Adrenal gland (tissue), 12 donors: Measurements from ENCODE around the gene TAF7. TPM values are rescaled to one million over a fixed set of nuclear protein-coding genes. Genes with fewer than 3 reads are reported as not detected.

Experiments
- DNase-seq, 7 donors: peaks; one replicate each; pipeline ENCODE4 v3.0.0-alpha.2; 2019 to 2020
- H3K27ac ChIP-seq, 5 donors: fragments of 200-600 bp; sonication (generic) in 4 of 5; 1 replicate in 3 of 5; 2 replicates in 2 of 5; pipeline versions ENCODE4 v1.5.1 to v1.8.0; 2016 to 2020; ENCODE audit warnings: mild to moderate bottlenecking in 1 of 5
- H3K27me3 ChIP-seq: fragments of 200-600 bp; 2 replicates; pipeline ENCODE4 v1.8.0; 2021
- H3K36me3 ChIP-seq, 2 donors: fragments of 200-600 bp; replicated peaks in 1 of 2; 1 replicate in 1 of 2; 2 replicates in 1 of 2; pipeline versions ENCODE4 v1.5.1 to v1.8.0; 2018 to 2022
- H3K4me1 ChIP-seq, 2 donors: fragments of 200-600 bp; replicated peaks in 1 of 2; 1 replicate in 1 of 2; 2 replicates in 1 of 2; pipeline versions ENCODE4 v1.5.1 to v1.8.0; 2018 to 2021
- H3K4me3 ChIP-seq, 4 donors: fragments of 200-600 bp; sonication (generic) in 3 of 4; one replicate each; pipeline ENCODE4 v1.5.1; 2016 to 2018
- H3K9me3 ChIP-seq, 3 donors: fragments of 200-600 bp; sonication (generic) in 1 of 3; replicated peaks in 1 of 3; 1 replicate in 2 of 3; 2 replicates in 1 of 3; pipeline versions ENCODE4 v1.5.1 to v1.8.0; 2016 to 2021
- CTCF ChIP-seq, 6 experiments: fragments of 450-650 bp in 4 of 6; fragments of 200-600 bp in 2 of 6; sonication (generic) in 1 of 6; IDR thresholded peaks; 1 replicate in 5 of 6; 2 replicates in 1 of 6; pipeline versions ENCODE4 v1.5.1 to v1.8.0; 2016 to 2021; ENCODE audit warnings: antibody characterized with exemption in 6 of 6, mild to moderate bottlenecking in 2 of 6, moderate library complexity in 1 of 6
- POLR2A ChIP-seq, 2 donors: fragments of 450-650 bp; IDR thresholded peaks; one replicate each; pipeline ENCODE4 v1.6.1; 2017; ENCODE audit warnings: antibody characterized with exemption in 2 of 2, mild to moderate bottlenecking in 2 of 2, moderate library complexity in 1 of 2
- WGBS, 4 donors: extraction: QIAGEN DNeasy Blood & Tissue Kit in 2 of 4; methylation state at CpG; one replicate each; pipeline versions ENCODE4 v1.1.5 to v1.1.7; 2013 to 2017; 5-methylcytosine and 5-hydroxymethylcytosine counted together
- intact Hi-C, 2 donors: fragments of 100-400 bp; cut with DNase I; formaldehyde crosslinking; loops; one replicate each; pipeline versions ENCODE4 v1.14.1 to v1.15.0; 2022 to 2023
- polyA plus RNA-seq, 3 donors: library from polyadenylated mRNA; stranded (reverse); fragments of 200-250 nt in 2 of 3; fragments of 350-450 nt in 1 of 3; fragmentation: Illumina TruSeq in 1 of 3; extraction: RNeasy Lipid Tissue Mini Kit (QIAGEN cat#74804) in 1 of 3; gene quantifications; one replicate each; pipeline ENCODE4 v1.2.3, GENCODE V29; 2013 to 2014
- total RNA-seq, 9 donors: library from RNA; depleted of rRNA in 4 of 9; stranded (reverse); fragments of >200 nt in 4 of 9; fragments of 120-200 nt in 1 of 9; fragmentation: NEBNext Ultra II Directional in 1 of 9; extraction: Animal tissue kit (Norgen Biotek cat#: 25700) in 1 of 9; gene quantifications; one replicate each; pipeline versions ENCODE4 v1.1.0 to v1.2.4, GENCODE V29; 2013 to 2023
- donor health status: healthy with polysubstance abuse.
- donor health status: Bipolar disorder and iron deficiency.
- donor health status: DM: yes; HTN: yes; CAD: no.
- donor health status: DM: no; HTN: no; CAD: no.
- donor health status: DM: no; HTN: no; CAD: no.
- donor health status: DM: yes; HTN: yes; CAD: no.

Gene TAF7
- total and polyA plus RNA-seq, 12 donors: 23.9 to 132 (median 68.8) TPM

DNA sequence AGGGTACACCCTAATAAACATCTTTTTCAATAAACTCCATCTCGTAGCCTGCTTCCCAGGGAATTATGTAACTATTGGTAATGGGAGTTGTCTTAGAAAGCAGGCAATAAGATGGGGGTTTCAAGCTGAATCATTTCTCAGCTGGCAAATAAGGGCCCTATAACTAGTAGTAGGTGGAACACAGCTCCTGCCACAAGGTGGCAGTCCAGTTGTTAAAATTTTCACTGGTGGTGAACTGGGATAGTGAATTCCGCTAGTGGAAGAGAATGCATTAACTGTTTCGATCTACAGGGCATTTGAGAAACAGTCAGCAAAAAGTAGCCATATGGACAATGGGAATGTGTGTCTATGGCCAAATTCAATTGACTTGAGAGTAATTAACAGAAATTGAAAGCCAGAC lies 47.7 kb downstream of the TAF7 start:
- Histone ChIP-seq H3K36me3 (no peaks in the 10 kb centered on the region), H3K27me3 (no peaks in the 10 kb centered on the region), H3K9me3 (peaks cover 0 to 53% (median 0%) of the 10 kb centered on the region in 3 donors), H3K4me1 (no peaks in the 10 kb centered on the region), H3K4me3 (no peak overlapping the region), H3K27ac (no peak overlapping the region)
- no peak for DNase-seq
- 56 to 77% (median 67%) methylated on average over 3 of the region's 3 CpGs for WGBS, 4 donors
- intact Hi-C loops: no loop called here
- TF ChIP-seq CTCF (IDR thresholded peaks at IDR 0.05) (no peak), POLR2A (IDR thresholded peaks at IDR 0.05) (no peak)

DNA sequence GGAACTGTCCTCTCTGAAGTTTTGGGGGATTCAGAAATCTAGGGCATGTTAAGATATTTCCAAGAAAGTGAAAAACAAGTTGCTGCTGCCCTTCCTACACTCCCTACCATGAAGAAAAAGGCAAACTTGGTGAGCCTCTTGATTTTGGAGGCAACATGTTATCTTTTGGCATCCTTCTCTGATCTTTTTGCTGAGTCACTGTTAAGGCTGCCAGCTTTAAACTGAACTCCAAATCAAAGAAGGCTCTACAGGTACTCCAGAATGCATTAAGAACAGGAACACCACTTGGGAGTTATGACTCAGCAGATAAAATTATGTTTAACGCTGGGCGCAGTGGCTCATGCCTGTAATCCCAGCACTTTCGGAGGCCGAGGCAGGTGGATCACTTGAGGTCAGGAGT lies 51.4 kb downstream of the TAF7 start:
- H3K36me3 ChIP-seq: no peaks in the 10 kb centered on the region
- H3K4me1 ChIP-seq: no peaks in the 10 kb centered on the region
- H3K27ac ChIP-seq: no peak overlapping the region
- H3K27me3 ChIP-seq: no peaks in the 10 kb centered on the region
- WGBS, 4 donors: 82 to 98% (median 95%) methylated on average over 4 of the region's 4 CpGs
- TF ChIP-seq CTCF (IDR thresholded peaks at IDR 0.05) (no peak), POLR2A (IDR thresholded peaks at IDR 0.05) (no peak)
- peaks cover 0 to 58% (median 5%) of the 10 kb centered on the region in 3 donors for H3K9me3 ChIP-seq
- DNase-seq: no peak
- intact Hi-C loops: no loop called here
- no peak overlapping the region for H3K4me3 ChIP-seq

Other genes starting within 250 kb of the TAF7 start
Only the 30 nearest of the 38 such genes appear.
- gene PCDHB7, start 148.1 kb downstream of the TAF7 start, total RNA-seq: 1 to 10 TPM in 6 of 9 donors, under 1 TPM in 3; 0.44 to 2.9 (median 1.6) TPM
- under 1 TPM; 0.32 to 0.92 (median 0.37) TPM for gene PCDHB7, start 148.1 kb downstream of the TAF7 start, polyA plus RNA-seq
- gene PCDHB8, start 143.0 kb downstream of the TAF7 start, total RNA-seq: 1 to 10 TPM in 4 of 9 donors, under 1 TPM in 5; 0.28 to 3.7 (median 0.99) TPM
- gene PCDHB8, start 143.0 kb downstream of the TAF7 start, polyA plus RNA-seq: 1 to 10 TPM in 1 of 3 donors, under 1 TPM in 2; 0.03 to 1.3 (median 0.48) TPM
- 1 to 10 TPM in 7 of 9 donors, under 1 TPM in 2; 0.39 to 3.3 (median 1.5) TPM for gene PCDHB16, start 138.4 kb downstream of the TAF7 start, total RNA-seq
- gene PCDHB16, start 138.4 kb downstream of the TAF7 start, polyA plus RNA-seq: 1 to 10 TPM in 1 of 3 donors, under 1 TPM in 2; 0.67 to 1.4 (median 0.72) TPM
- 1 to 10 TPM in 3 of 9 donors, under 1 TPM in 6; 0.28 to 2.2 (median 0.52) TPM for gene PCDHB9, start 133.6 kb downstream of the TAF7 start, total RNA-seq
- gene PCDHB9, start 133.6 kb downstream of the TAF7 start, polyA plus RNA-seq: 1 to 10 TPM in 1 of 3 donors, under 1 TPM in 2; 0.27 to 1.3 (median 0.80) TPM
- gene PCDHB10, start 128.4 kb downstream of the TAF7 start, total RNA-seq: 1 to 10 TPM in 3 of 9 donors, under 1 TPM in 6; 0.18 to 2.3 (median 0.61) TPM
- 1 to 10 TPM in 1 of 3 donors, under 1 TPM in 2; 0.81 to 3.0 (median 0.88) TPM for gene PCDHB10, start 128.4 kb downstream of the TAF7 start, polyA plus RNA-seq
- 1 to 10 TPM in 7 of 9 donors, under 1 TPM in 2; 0.12 to 7.1 (median 2.5) TPM for gene PCDHB11, start 121.2 kb downstream of the TAF7 start, total RNA-seq
- gene PCDHB11, start 121.2 kb downstream of the TAF7 start, polyA plus RNA-seq: under 1 TPM; 0.48 to 0.81 (median 0.67) TPM
- gene PCDHB12, start 112.1 kb downstream of the TAF7 start, total RNA-seq: 1 to 10 TPM in 7 of 9 donors, under 1 TPM in 2; 0.50 to 3.4 (median 1.5) TPM
- under 1 TPM; 0.40 to 0.97 (median 0.47) TPM for gene PCDHB12, start 112.1 kb downstream of the TAF7 start, polyA plus RNA-seq
- 1 to 10 TPM in 8 of 9 donors, under 1 TPM in 1; 0.72 to 7.2 (median 5.9) TPM for gene PCDHB13, start 106.9 kb downstream of the TAF7 start, total RNA-seq
- gene PCDHB13, start 106.9 kb downstream of the TAF7 start, polyA plus RNA-seq: 1 to 10 TPM; 1.3 to 5.4 (median 1.3) TPM
- gene PCDHB14, start 97.4 kb downstream of the TAF7 start, total RNA-seq: 1 to 10 TPM; 1.7 to 7.7 (median 3.7) TPM
- 1 to 10 TPM; 1.9 to 4.1 (median 2.2) TPM for gene PCDHB14, start 97.4 kb downstream of the TAF7 start, polyA plus RNA-seq
- gene PCDHB15, start 75.4 kb downstream of the TAF7 start, total RNA-seq: 1 to 10 TPM in 7 of 9 donors, under 1 TPM in 2; 0.95 to 3.2 (median 1.4) TPM
- 1 to 10 TPM; 1.2 to 2.2 (median 1.4) TPM for gene PCDHB15, start 75.4 kb downstream of the TAF7 start, polyA plus RNA-seq
- 1 to 10 TPM in 1 of 9 donors, under 1 TPM in 4, not detected in 4; 0.43 to 1.5 (median 0.53) TPM for gene SLC25A2, start 16.7 kb downstream of the TAF7 start, total RNA-seq
- under 1 TPM in 2 of 3 donors, not detected in 1; 0.07 to 0.72 TPM for gene SLC25A2, start 16.7 kb downstream of the TAF7 start, polyA plus RNA-seq
- gene PCDHGA1, start 9.7 kb upstream of the TAF7 start, total RNA-seq: under 1 TPM; 0.09 to 0.96 (median 0.28) TPM
- under 1 TPM; 0.13 to 0.60 (median 0.32) TPM for gene PCDHGA1, start 9.7 kb upstream of the TAF7 start, polyA plus RNA-seq
- gene PCDHGA2, start 18.0 kb upstream of the TAF7 start, total RNA-seq: 1 to 10 TPM in 8 of 9 donors, under 1 TPM in 1; 0.91 to 6.1 (median 2.6) TPM
- gene PCDHGA2, start 18.0 kb upstream of the TAF7 start, polyA plus RNA-seq: 1 to 10 TPM in 1 of 3 donors, under 1 TPM in 2; 0.27 to 2.1 (median 0.56) TPM
- gene PCDHGA3, start 23.0 kb upstream of the TAF7 start, total RNA-seq: 1 to 10 TPM; 1.0 to 6.2 (median 3.0) TPM
- gene PCDHGA3, start 23.0 kb upstream of the TAF7 start, polyA plus RNA-seq: 1 to 10 TPM in 1 of 3 donors, under 1 TPM in 2; 0.27 to 1.5 (median 0.80) TPM
- gene PCDHGB1, start 29.3 kb upstream of the TAF7 start, total RNA-seq: 10 to 100 TPM in 2 of 9 donors, 1 to 10 TPM in 7; 1.6 to 16.1 (median 3.1) TPM
- gene PCDHGB1, start 29.3 kb upstream of the TAF7 start, polyA plus RNA-seq: 1 to 10 TPM in 1 of 3 donors, under 1 TPM in 2; 0.20 to 2.2 (median 0.88) TPM
- 1 to 10 TPM in 8 of 9 donors, under 1 TPM in 1; 0.97 to 9.5 (median 4.3) TPM for gene PCDHGA4, start 34.2 kb upstream of the TAF7 start, total RNA-seq
- 1 to 10 TPM in 1 of 3 donors, under 1 TPM in 2; 0.20 to 2.4 (median 0.64) TPM for gene PCDHGA4, start 34.2 kb upstream of the TAF7 start, polyA plus RNA-seq
- 1 to 10 TPM; 1.6 to 6.3 (median 3.4) TPM for gene PCDHGB2, start 39.2 kb upstream of the TAF7 start, total RNA-seq
- gene PCDHGB2, start 39.2 kb upstream of the TAF7 start, polyA plus RNA-seq: 1 to 10 TPM in 1 of 3 donors, under 1 TPM in 2; 0.10 to 1.8 (median 0.88) TPM
- gene PCDHGA5, start 43.4 kb upstream of the TAF7 start, total RNA-seq: 1 to 10 TPM in 8 of 9 donors, under 1 TPM in 1; 0.42 to 5.9 (median 2.0) TPM
- gene PCDHGA5, start 43.4 kb upstream of the TAF7 start, polyA plus RNA-seq: under 1 TPM; 0.24 to 0.80 (median 0.79) TPM
- gene PCDHGB3, start 49.5 kb upstream of the TAF7 start, total RNA-seq: 1 to 10 TPM; 1.4 to 7.1 (median 3.1) TPM
- 1 to 10 TPM in 1 of 3 donors, under 1 TPM in 2; 0.03 to 1.0 (median 0.70) TPM for gene PCDHGB3, start 49.5 kb upstream of the TAF7 start, polyA plus RNA-seq
- 1 to 10 TPM; 1.8 to 6.6 (median 2.9) TPM for gene PCDHGA6, start 53.1 kb upstream of the TAF7 start, total RNA-seq
- gene PCDHGA6, start 53.1 kb upstream of the TAF7 start, polyA plus RNA-seq: 1 to 10 TPM in 2 of 3 donors, under 1 TPM in 1; 0.57 to 2.1 (median 1.4) TPM
- 1 to 10 TPM in 8 of 9 donors, under 1 TPM in 1; 0.91 to 5.0 (median 1.9) TPM for gene PCDHGA7, start 62.0 kb upstream of the TAF7 start, total RNA-seq
- gene PCDHGA7, start 62.0 kb upstream of the TAF7 start, polyA plus RNA-seq: 1 to 10 TPM in 1 of 3 donors, under 1 TPM in 2; 0.37 to 1.4 (median 0.59) TPM
- 1 to 10 TPM; 3.3 to 9.1 (median 4.8) TPM for gene PCDHGB4, start 66.9 kb upstream of the TAF7 start, total RNA-seq
- gene PCDHGB4, start 66.9 kb upstream of the TAF7 start, polyA plus RNA-seq: 1 to 10 TPM in 1 of 3 donors, under 1 TPM in 2; 0.27 to 2.2 (median 0.72) TPM
- gene PCDHGA8, start 71.8 kb upstream of the TAF7 start, total RNA-seq: 1 to 10 TPM in 4 of 9 donors, under 1 TPM in 5; 0.06 to 4.0 (median 0.94) TPM
- gene PCDHGA8, start 71.8 kb upstream of the TAF7 start, polyA plus RNA-seq: under 1 TPM; 0.15 to 0.48 (median 0.17) TPM
- gene PCDHGB5, start 77.2 kb upstream of the TAF7 start, total RNA-seq: 10 to 100 TPM in 5 of 9 donors, 1 to 10 TPM in 4; 5.2 to 15.3 (median 11.7) TPM
- 1 to 10 TPM in 2 of 3 donors, under 1 TPM in 1; 0.40 to 4.5 (median 1.2) TPM for gene PCDHGB5, start 77.2 kb upstream of the TAF7 start, polyA plus RNA-seq
- gene PCDHGA9, start 82.0 kb upstream of the TAF7 start, total RNA-seq: 1 to 10 TPM; 1.5 to 8.6 (median 5.7) TPM
- 1 to 10 TPM in 2 of 3 donors, under 1 TPM in 1; 0.17 to 2.9 (median 1.3) TPM for gene PCDHGA9, start 82.0 kb upstream of the TAF7 start, polyA plus RNA-seq
- 10 to 100 TPM in 5 of 9 donors, 1 to 10 TPM in 4; 2.9 to 15.9 (median 11.5) TPM for gene PCDHGB6, start 87.2 kb upstream of the TAF7 start, total RNA-seq
- 1 to 10 TPM in 2 of 3 donors, under 1 TPM in 1; 0.61 to 7.2 (median 1.5) TPM for gene PCDHGB6, start 87.2 kb upstream of the TAF7 start, polyA plus RNA-seq
- gene PCDHGA10, start 92.2 kb upstream of the TAF7 start, total RNA-seq: 1 to 10 TPM; 4.5 to 9.7 (median 7.7) TPM
- 1 to 10 TPM in 2 of 3 donors, under 1 TPM in 1; 0.64 to 2.2 (median 1.5) TPM for gene PCDHGA10, start 92.2 kb upstream of the TAF7 start, polyA plus RNA-seq
- gene PCDHGB7, start 96.9 kb upstream of the TAF7 start, total RNA-seq: 10 to 100 TPM in 8 of 9 donors, 1 to 10 TPM in 1; 3.9 to 28.1 (median 17.9) TPM
- gene PCDHGB7, start 96.9 kb upstream of the TAF7 start, polyA plus RNA-seq: 1 to 10 TPM in 2 of 3 donors, under 1 TPM in 1; 0.88 to 8.2 (median 2.7) TPM
- gene PCDHGA11, start 100.3 kb upstream of the TAF7 start, total RNA-seq: 1 to 10 TPM; 1.6 to 4.9 (median 3.2) TPM
- gene PCDHGA11, start 100.3 kb upstream of the TAF7 start, polyA plus RNA-seq: 1 to 10 TPM in 2 of 3 donors, under 1 TPM in 1; 0.44 to 2.0 (median 1.4) TPM
- gene PCDHGA12, start 109.7 kb upstream of the TAF7 start, total RNA-seq: 10 to 100 TPM in 8 of 9 donors, 1 to 10 TPM in 1; 2.5 to 29.1 (median 13.9) TPM
- gene PCDHGA12, start 109.7 kb upstream of the TAF7 start, polyA plus RNA-seq: 1 to 10 TPM in 2 of 3 donors, under 1 TPM in 1; 0.34 to 5.6 (median 3.8) TPM